ENCODE data around the gene NOTO.

DNA sequence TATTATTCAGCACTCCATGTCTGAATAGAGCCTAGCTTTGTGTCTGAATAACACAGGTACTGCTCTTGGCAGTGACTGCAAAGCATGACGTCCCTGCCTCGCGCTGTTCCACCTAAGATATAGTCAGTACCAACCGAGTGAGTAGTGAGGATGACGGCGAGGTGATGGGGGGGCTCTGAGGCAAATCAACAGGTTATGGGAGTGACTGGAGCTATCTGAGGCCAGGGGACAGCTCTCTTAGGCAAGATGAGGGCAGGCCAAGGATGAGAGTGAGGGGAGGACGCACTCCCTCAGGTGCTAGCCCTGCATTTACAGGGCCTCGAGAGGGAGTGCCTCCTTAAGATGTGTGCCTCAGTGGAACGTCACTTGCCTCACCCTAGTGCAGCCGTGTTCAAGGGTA, 28.1 kb upstream of the NOTO start:
- TF ChIP-seq, protein P1, sequence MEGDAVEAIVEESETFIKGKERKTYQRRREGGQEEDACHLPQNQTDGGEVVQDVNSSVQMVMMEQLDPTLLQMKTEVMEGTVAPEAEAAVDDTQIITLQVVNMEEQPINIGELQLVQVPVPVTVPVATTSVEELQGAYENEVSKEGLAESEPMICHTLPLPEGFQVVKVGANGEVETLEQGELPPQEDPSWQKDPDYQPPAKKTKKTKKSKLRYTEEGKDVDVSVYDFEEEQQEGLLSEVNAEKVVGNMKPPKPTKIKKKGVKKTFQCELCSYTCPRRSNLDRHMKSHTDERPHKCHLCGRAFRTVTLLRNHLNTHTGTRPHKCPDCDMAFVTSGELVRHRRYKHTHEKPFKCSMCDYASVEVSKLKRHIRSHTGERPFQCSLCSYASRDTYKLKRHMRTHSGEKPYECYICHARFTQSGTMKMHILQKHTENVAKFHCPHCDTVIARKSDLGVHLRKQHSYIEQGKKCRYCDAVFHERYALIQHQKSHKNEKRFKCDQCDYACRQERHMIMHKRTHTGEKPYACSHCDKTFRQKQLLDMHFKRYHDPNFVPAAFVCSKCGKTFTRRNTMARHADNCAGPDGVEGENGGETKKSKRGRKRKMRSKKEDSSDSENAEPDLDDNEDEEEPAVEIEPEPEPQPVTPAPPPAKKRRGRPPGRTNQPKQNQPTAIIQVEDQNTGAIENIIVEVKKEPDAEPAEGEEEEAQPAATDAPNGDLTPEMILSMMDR (optimal IDR thresholded peaks at IDR 0.05 in 1 of 3, IDR thresholded peaks at IDR 0.05 in 1 of 3, conservative IDR thresholded peaks at IDR 0.05 in 1 of 3; ENCODE audit: extremely low read depth in 1 of 3, insufficient read depth in 2 of 3, low read length in 3 of 3) = no peak
- no peak for TF ChIP-seq EZH2 (IDR thresholded peaks at IDR 0.05; ENCODE audit: low read length)
